GM13977 (cell line): ENCODE data around the gene TRAF2.

Experiments
- DNase-seq: peaks from one replicate; pipeline ENCODE4 v3.0.0; 2012; ENCODE audit warnings: low spot score
- in situ Hi-C: fragments of 300-500 bp; cut with MboI; formaldehyde crosslinking; loops from one replicate; pipeline ENCODE4 v1.12.0; 2022; ENCODE audit warnings: low sequenced_read_pairs, low pct_unique_long_range_greater_than_20kb, mixed read lengths, inconsistent platforms; ENCODE audit not compliant: unreplicated experiment
- TF ChIP-seq, protein P1 (sequence below): IDR thresholded peaks from 2 replicates; pipeline ENCODE4 v1.5.1; 2012; ENCODE audit warnings: mild to moderate bottlenecking, control low read depth; ENCODE audit not compliant: insufficient read depth; ENCODE audit errors: extremely low read depth, missing control alignments

Gene TRAF2

DNA sequence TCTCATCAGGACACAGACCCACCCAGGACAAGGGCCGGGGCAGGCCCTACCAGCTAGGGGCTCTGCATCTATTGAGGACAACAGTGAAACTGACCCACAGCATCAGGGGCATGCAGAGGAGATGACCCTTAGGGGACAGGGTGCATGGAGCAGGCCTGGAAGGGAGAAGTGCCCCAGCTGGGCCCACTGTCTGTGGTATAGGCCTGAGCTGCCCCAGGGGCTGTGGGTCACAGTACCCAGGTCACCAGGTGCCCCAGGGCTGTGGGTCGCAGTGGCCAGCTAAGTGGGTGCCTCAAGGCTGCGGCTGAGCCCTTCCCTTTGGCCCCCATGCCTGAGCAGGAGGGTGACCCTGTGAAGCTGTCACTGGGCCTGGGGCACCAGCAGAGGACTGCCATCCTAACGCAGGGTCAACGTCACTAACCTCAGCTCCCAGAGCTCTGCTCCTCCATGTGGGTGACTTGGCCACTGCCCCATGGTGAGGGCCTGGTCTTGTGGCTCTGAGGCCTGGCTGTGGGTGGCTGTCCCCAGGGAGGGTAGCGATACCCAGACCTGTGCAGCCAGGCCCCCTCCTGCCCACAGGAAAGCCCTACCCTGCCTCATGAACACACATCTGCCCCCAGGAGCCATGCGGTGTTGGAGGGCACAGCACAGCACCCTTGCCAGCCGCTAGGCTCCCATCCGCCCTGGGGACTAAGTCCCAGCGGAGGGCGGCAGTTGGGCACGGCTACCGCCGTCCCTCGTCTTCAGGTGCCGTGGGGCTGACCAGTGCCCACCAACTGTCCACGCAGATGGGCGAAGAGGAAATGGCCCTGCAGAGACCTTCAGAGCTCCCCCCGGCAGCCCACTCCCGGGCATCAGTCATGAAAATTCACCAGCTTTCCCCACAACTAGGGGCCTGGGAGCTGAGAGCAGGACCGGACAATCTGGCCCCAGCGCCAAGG, 25.1 kb upstream of the TRAF2 start:
- TF ChIP-seq, protein P1, sequence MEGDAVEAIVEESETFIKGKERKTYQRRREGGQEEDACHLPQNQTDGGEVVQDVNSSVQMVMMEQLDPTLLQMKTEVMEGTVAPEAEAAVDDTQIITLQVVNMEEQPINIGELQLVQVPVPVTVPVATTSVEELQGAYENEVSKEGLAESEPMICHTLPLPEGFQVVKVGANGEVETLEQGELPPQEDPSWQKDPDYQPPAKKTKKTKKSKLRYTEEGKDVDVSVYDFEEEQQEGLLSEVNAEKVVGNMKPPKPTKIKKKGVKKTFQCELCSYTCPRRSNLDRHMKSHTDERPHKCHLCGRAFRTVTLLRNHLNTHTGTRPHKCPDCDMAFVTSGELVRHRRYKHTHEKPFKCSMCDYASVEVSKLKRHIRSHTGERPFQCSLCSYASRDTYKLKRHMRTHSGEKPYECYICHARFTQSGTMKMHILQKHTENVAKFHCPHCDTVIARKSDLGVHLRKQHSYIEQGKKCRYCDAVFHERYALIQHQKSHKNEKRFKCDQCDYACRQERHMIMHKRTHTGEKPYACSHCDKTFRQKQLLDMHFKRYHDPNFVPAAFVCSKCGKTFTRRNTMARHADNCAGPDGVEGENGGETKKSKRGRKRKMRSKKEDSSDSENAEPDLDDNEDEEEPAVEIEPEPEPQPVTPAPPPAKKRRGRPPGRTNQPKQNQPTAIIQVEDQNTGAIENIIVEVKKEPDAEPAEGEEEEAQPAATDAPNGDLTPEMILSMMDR: no peak
- no peak for DNase-seq
- in situ Hi-C loops: no loop called here

DNA sequence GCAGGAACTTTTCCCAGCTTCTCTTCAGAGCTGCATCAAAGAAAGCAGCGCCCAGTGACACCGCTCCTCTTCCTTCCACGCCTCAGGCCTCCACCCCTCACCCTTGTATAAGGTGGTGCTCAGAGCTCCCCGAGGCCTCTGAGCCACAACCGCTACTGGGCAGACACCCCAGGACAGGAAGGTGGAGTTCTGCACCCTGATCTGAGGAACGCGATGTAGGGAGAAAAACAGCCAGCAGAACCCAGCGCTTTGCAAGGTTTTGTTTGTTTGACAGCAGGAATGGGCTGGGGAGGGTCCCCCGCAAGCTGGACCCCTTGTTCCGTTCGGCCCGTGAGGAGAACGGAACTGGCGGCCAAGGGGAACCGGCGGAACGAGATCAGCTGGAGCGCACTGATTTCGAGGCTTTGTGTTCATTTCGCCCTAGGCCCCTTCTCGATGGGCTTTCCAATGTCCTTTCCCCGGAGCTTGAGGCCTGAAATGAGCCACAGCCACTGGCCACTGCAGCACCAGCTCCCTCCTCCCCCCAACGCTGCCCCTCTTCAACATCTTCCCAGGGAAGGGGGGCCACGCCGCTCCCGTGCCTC, 24.4 kb upstream of the TRAF2 start:
- no peak for DNase-seq
- in situ Hi-C loops: no loop called here
- TF ChIP-seq, protein P1: no peak

DNA sequence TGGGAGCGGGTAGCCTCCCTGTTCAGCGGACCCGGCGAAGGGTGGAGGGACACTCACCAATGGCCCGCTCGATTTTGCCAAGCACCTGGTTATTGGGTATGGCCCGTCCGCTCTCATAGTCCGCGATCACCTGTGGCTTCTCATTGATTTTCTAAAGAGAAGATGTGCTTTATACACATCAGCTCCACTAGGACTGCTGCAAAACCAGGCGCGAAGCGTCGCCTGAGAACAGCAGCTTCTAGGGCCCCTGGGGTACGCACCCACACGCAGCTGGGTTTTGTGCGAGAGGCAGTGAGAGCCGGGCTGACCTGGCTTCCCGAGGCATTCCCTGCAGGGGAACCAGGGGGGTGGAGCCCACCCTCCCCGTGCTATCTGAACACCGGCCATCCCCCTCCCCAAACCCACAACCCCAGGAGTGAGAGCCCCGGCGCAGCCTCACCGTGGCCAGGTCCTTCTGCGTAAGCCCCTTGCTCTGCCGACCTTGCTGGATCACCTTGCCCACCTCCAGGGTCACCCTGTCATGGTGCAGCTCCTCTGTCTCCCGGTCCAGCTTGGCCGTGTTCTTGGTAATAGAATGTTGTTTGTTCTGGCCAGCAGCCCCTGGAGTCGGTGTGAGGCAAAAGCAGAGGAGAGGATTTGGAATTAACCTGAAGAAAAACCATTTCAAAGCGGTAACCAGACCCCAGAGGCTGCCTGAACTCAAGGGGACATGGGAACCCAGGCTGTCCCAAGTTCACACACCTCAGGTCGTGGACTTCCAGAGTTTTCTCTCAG, 23.3 kb upstream of the TRAF2 start:
- in situ Hi-C loops: no loop called here
- TF ChIP-seq, protein P1: no peak

DNA sequence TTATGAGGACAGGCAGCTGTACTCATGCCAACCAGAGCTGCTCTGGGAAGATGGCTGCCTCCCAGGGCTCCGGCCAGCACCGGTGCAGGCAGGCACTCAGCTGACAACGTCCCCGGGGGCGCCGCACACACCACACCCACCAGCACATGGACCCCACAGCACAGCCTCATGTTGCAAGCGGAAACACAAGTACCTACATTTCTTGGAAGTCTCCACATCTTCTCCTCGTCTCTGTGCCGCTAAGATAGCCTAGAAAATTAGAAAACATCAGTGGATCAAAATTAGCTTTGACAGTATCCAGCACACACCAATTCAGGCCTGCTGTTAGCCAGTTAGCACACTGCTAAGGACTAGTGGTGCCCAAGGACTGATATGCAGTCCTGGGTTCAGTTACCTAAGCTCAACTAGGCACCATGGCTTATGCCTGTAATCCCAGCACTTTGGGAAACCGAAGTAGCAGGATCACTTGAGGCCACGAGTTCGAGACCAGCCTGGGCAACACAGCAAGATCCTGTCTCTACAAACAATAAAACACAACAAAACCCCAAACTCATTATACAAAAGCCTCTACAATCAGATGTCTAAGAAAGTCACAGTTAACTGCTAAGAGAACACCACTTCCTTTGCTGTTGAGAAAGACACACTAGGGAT, 22.6 kb upstream of the TRAF2 start:
- in situ Hi-C loops: no loop called here
- DNase-seq: no peak
- TF ChIP-seq, protein P1: no peak

More for the DNA sequence above, 23.3 kb upstream of the TRAF2 start:
- no peak for DNase-seq

DNA sequence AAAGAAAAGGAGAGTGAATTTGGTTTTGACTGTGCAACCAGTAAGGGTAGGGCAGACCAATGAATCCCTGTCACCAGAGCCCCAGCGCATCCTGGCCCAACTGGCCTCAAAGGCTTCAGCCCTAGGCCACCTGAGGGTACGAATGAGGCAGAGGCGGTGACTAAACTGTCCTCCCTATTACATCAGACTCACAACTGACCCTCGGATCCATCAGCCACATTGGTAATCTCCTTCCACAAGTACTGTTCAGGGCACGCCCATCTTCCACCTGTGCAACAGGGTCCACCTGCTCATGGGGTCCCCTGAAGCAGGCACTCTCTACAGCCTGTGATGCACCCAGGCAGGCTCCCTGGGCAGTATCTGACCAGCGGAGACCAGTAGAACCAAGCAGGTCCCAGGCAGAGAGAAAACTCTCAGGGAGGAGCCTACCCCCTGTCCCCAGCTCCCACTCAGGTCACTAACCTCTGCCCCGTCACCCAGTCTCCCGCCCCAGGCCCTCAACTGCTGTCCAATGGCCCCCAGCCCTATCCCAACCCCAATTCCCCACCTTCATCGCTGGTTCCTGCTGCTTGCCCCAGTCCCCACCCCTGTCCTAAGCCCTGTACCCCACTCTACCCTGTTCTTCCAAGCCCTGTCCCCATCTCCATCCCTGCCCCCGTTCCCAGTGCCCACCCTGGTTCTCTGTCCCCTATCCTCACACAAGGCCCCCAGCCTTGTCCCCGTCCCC, 21.1 kb upstream of the TRAF2 start:
- DNase-seq: no peak
- in situ Hi-C loops: no loop called here
- TF ChIP-seq, protein P1: no peak
